Stimulated activated CD4-positive, alpha-beta T cell treated with anti-CD3 and anti-CD28 coated beads, TNF-alpha, amount 100 ng/mL, for 4 hours (primary cell): ENCODE results near the gene FAM20C.

ENCODE experiments used
- DNase-seq, 3 experiments: peaks; one replicate each; pipeline ENCODE4 v3.0.0-alpha.2; 2020; ENCODE audit warnings: low read depth in 3 of 3

FAM20C gene

GRCh38 chr7:226281-226895 is 34.0 kb downstream of the FAM20C start:
- no peak for DNase-seq

- DNase-seq = no peak
Observed at GRCh38 chr7:227926-228325, 35.6 kb downstream of the FAM20C start.

GRCh38 chr7:228610-229009 is 36.2 kb downstream of the FAM20C start:
- DNase-seq = no peak

GRCh38 chr7:229184-229964 is 37.0 kb downstream of the FAM20C start:
- DNase-seq = no peak

- DNase-seq = no peak
Observed at GRCh38 chr7:230274-230673, 37.9 kb downstream of the FAM20C start.

GRCh38 chr7:231030-231857 is 38.9 kb downstream of the FAM20C start:
- DNase-seq = no peak

GRCh38 chr7:231858-232246 is 39.5 kb downstream of the FAM20C start:
- no peak for DNase-seq

GRCh38 chr7:232410-233248 is 40.3 kb downstream of the FAM20C start:
- DNase-seq = no peak

- DNase-seq = no peak
Observed at GRCh38 chr7:233249-234035, 41.1 kb downstream of the FAM20C start.

- no peak for DNase-seq
Observed at GRCh38 chr7:234051-234707, 41.8 kb downstream of the FAM20C start.

- DNase-seq = no peak
Observed at GRCh38 chr7:234708-235553, 42.6 kb downstream of the FAM20C start.

GRCh38 chr7:235576-236395 is 43.4 kb downstream of the FAM20C start:
- no peak for DNase-seq

GRCh38 chr7:236967-237366 is 44.6 kb downstream of the FAM20C start:
- DNase-seq = no peak

GRCh38 chr7:237385-237784 is 45.0 kb downstream of the FAM20C start:
- DNase-seq = no peak

- no peak for DNase-seq
Observed at GRCh38 chr7:240146-240676, 47.8 kb downstream of the FAM20C start.

GRCh38 chr7:240887-241421 is 48.6 kb downstream of the FAM20C start:
- no peak for DNase-seq

- DNase-seq = no peak
Observed at GRCh38 chr7:241513-241912, 49.1 kb downstream of the FAM20C start.
